BLaER1 treated with 17β-estradiol and CSF1 and Interleukin-3, amounts not matched to agents 10 nM and 100 nM (cell line): ENCODE results near the gene ROBO1.

Experiments
- H3K27ac ChIP-seq, 11 experiments: shearing (Covaris generic); formaldehyde crosslinking; 2 replicates each; pipeline ENCODE4 v1.8.1; 2022
- H3K27me3 ChIP-seq, 11 experiments: shearing (Covaris generic); formaldehyde crosslinking; 2 replicates each; pipeline ENCODE4 v1.8.1; 2022
- H3K36me3 ChIP-seq, 11 experiments: shearing (Covaris generic); formaldehyde crosslinking; 2 replicates each; pipeline ENCODE4 v1.8.1; 2022
- H3K4me1 ChIP-seq, 10 experiments: shearing (Covaris generic); formaldehyde crosslinking; 2 replicates each; pipeline ENCODE4 v1.8.1; 2022
- H3K4me2 ChIP-seq, 11 experiments: shearing (Covaris generic); formaldehyde crosslinking; 2 replicates each; pipeline ENCODE4 v1.8.1; 2022
- H3K4me3 ChIP-seq, 10 experiments: shearing (Covaris generic); formaldehyde crosslinking; 2 replicates each; pipeline ENCODE4 v1.8.1; 2022
- H3K9ac ChIP-seq, 11 experiments: shearing (Covaris generic); formaldehyde crosslinking; 2 replicates each; pipeline ENCODE4 v1.8.1; 2022
- H3K9me3 ChIP-seq, 11 experiments: shearing (Covaris generic); formaldehyde crosslinking; replicated peaks in 1 of 11; 2 replicates each; pipeline ENCODE4 v1.8.1; 2022
- H4K20me1 ChIP-seq, 11 experiments: shearing (Covaris generic); formaldehyde crosslinking; 2 replicates each; pipeline ENCODE4 v1.8.1; 2022
- Cebpa-rat ChIP-seq, 11 experiments: shearing (Covaris generic); IDR thresholded peaks; 2 replicates each; pipeline ENCODE4 v1.8.1; 2022

ROBO1 gene

DNA sequence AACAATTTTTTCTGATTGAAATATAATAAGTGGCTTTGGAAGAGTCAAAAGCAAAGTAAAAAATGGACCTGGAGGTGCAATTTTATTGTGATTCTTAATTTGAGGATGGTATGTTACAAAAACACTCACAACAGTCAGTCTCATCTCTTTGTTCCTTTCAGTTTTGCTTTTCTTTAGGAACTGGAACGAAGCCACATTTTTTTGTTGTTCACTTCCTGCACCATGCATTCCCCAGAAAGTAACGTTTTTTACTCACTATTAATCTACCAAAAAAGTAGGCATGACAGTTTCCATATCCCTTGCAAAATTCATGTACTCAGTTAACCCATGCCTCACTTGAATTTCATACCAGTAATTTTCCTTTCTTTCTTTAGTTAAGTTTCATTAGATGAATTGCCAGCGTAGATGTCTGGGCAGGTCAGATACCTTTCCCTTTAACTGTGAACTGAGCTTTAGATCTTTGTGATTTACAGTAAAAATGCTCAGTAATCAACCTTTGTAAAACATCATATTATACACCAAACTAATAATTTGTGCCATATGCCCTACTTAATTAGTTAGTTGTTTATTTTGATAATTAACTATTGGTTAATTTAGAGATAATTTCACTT, 384.3 kb downstream of the ROBO1 start:
- Histone ChIP-seq H3K27me3 (no peaks in the 10 kb centered on the region), H3K4me3 (no peak overlapping the region), H4K20me1 (no peaks in the 10 kb centered on the region), H3K36me3 (no peaks in the 10 kb centered on the region), H3K4me2 (peak overlapping the region in 5 of 11 experiments; percentile 0 to 31 (median 13); a peak in 5 of 22 replicates), H3K9me3 (no peaks in the 10 kb centered on the region), H3K9ac (no peak overlapping the region), H3K27ac (no peak overlapping the region), H3K4me1 (peaks cover 0 to 8% (median 0%) of the 10 kb centered on the region in 10 experiments; a peak in 1 of 20 replicates)
- no peak for TF ChIP-seq Cebpa-rat (IDR thresholded peaks at IDR 0.05)

DNA sequence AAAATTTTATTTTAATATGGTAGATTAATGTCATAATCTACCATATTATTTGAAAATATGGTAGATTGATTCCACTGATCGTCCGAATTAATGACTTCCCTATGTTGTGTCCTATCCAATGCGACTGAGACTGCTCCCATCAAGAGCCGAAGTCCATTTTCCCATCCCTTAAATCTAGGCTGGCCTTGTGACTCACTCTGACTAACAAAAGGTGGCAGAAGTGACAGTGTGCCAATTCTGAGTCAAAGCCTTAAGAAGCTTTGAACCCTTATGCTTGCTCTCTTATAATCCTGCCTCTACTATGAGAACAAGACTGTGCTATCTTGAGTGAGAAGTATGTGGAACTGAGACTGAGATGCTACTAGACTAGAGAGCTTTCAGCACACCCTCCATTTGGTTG, 387.2 kb downstream of the ROBO1 start:
- no peaks in the 10 kb centered on the region for H3K36me3 ChIP-seq
- TF ChIP-seq Cebpa-rat (IDR thresholded peaks at IDR 0.05), result no peak
- no peaks in the 10 kb centered on the region for H4K20me1 ChIP-seq
- H3K9me3 ChIP-seq, result no peaks in the 10 kb centered on the region
- no peak overlapping the region for H3K4me3 ChIP-seq
- H3K9ac ChIP-seq, result no peak overlapping the region
- no peak overlapping the region for H3K4me2 ChIP-seq
- H3K27me3 ChIP-seq, result no peaks in the 10 kb centered on the region
- peaks cover 0 to 8% (median 0%) of the 10 kb centered on the region in 10 experiments; a peak in 1 of 20 replicates for H3K4me1 ChIP-seq
- no peak overlapping the region for H3K27ac ChIP-seq

DNA sequence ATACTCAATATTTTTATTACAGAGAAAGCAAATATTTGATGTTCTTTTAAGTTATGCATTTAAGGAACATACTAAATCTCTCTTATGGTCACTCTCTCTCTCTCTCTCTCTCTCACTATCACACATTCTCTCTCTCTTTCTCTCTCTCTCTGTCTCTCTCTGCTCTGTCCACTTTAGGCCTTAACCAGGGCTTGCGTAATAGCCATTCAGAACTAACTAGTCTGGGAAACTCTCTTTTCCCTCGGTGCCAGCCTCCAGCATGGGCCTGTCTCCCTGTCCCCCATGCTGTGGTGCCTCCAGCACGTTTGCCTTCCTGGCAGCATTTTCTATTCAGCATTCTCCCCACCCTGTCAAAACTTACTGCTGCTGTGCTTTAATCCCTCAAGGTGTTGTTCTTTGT, 389.7 kb downstream of the ROBO1 start:
- no peaks in the 10 kb centered on the region for H4K20me1 ChIP-seq
- no peak for TF ChIP-seq Cebpa-rat (IDR thresholded peaks at IDR 0.05)
- H3K9ac ChIP-seq, result no peak overlapping the region
- no peaks in the 10 kb centered on the region for H3K36me3 ChIP-seq
- H3K9me3 ChIP-seq, result no peaks in the 10 kb centered on the region
- no peak overlapping the region for H3K4me2 ChIP-seq
- no peaks in the 10 kb centered on the region for H3K27me3 ChIP-seq
- no peak overlapping the region for H3K4me3 ChIP-seq
- peaks cover 0 to 2% (median 0%) of the 10 kb centered on the region in 10 experiments; a peak in 1 of 20 replicates for H3K4me1 ChIP-seq
- H3K27ac ChIP-seq, result no peak overlapping the region

DNA sequence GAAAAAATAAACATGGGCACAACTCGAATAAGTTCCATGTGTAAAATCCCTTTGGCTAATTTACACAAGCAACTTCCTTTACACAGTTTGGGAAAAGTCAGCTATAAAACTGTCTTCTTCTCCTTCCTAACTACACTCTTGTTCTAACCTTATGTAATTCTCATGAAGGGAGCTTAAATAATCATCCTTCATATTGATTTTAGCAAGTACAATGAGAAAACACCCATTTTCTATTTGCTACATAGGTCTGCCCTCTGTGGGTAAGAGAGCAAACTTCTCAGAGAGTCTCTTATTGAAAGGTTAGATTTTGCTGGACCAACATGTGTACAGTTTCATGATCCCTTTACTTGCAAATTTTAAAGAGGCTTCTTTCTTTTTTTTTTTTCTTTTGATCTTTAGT, 398.5 kb downstream of the ROBO1 start:
- Histone ChIP-seq H3K4me3 (no peak overlapping the region), H3K27me3 (no peaks in the 10 kb centered on the region), H3K36me3 (no peaks in the 10 kb centered on the region), H3K9ac (no peak overlapping the region), H3K4me2 (no peak overlapping the region), H3K4me1 (no peaks in the 10 kb centered on the region), H3K9me3 (no peaks in the 10 kb centered on the region), H3K27ac (no peak overlapping the region), H4K20me1 (no peaks in the 10 kb centered on the region)
- no peak for TF ChIP-seq Cebpa-rat (IDR thresholded peaks at IDR 0.05)

DNA sequence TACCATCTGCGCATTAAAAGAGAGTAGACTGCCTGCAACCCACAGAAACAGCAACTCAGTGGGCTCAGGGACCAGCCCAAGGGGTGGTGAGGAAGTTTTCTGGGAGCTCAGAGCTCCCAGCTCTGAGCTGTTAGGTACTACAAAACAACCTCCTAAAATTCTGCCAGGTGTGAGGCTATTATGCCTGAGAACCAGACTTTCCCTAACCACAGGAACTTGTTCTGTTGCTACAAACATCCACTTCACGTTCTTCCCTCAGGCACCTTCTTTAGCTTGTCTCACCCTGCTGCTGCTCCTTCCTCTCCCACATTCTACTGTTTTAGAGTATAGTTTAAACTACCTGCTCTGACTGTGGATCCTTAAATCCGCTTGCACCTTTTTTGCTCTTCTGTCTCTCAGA, 399.4 kb downstream of the ROBO1 start:
- no peaks in the 10 kb centered on the region for H4K20me1 ChIP-seq
- H3K4me3 ChIP-seq, result no peak overlapping the region
- no peak overlapping the region for H3K27ac ChIP-seq
- no peak overlapping the region for H3K4me2 ChIP-seq
- H3K9me3 ChIP-seq, result no peaks in the 10 kb centered on the region
- no peaks in the 10 kb centered on the region for H3K36me3 ChIP-seq
- H3K27me3 ChIP-seq, result no peaks in the 10 kb centered on the region
- no peak overlapping the region for H3K9ac ChIP-seq
- no peaks in the 10 kb centered on the region for H3K4me1 ChIP-seq
- no peak for TF ChIP-seq Cebpa-rat (IDR thresholded peaks at IDR 0.05)

DNA sequence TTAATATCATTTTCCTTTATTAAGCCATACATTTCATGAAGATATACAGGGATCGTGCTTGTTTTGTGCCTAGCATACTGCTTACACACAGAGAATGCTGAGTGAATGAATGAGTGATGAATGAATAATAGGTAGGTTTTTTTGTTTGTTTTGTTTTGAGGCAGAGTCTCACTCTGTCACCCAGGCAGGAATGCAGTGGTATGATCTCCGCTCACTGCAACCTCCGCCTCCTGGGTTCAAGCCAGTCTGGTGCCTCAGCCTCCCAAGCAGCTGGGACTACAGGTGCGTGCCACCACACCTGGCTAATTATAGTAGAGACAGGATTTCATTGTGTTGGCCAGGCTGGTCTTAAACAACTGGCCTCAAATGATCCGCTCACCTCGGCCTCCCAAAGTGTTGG, 400.0 kb downstream of the ROBO1 start:
- Histone ChIP-seq H3K4me3 (no peak overlapping the region), H3K27me3 (no peaks in the 10 kb centered on the region), H3K4me2 (no peak overlapping the region), H3K27ac (no peak overlapping the region), H3K9ac (no peak overlapping the region), H3K4me1 (no peaks in the 10 kb centered on the region), H3K36me3 (no peaks in the 10 kb centered on the region), H3K9me3 (no peaks in the 10 kb centered on the region), H4K20me1 (no peaks in the 10 kb centered on the region)
- no peak for TF ChIP-seq Cebpa-rat (IDR thresholded peaks at IDR 0.05)

DNA sequence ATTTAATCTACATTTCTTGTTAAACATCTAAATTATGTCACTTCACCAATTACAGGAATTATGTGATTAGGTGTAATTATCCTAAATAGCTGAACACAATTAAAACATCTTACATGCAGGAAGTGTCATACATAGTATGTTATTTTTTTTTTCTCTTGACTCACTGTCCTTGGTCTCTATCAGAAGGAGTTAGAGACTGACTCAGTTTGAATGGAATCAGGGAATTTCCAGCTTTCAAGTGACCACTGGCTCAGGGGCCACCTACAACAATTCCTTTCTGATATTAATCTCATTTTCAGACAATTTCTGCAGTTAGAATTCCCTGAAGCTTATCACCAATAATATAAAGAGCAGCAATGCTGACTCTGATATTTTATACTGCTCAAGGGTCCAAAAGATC, 400.7 kb downstream of the ROBO1 start:
- H3K4me2 ChIP-seq, result no peak overlapping the region
- no peak for TF ChIP-seq Cebpa-rat (IDR thresholded peaks at IDR 0.05)
- no peaks in the 10 kb centered on the region for H3K9me3 ChIP-seq
- no peak overlapping the region for H3K27ac ChIP-seq
- no peak overlapping the region for H3K4me3 ChIP-seq
- no peaks in the 10 kb centered on the region for H3K4me1 ChIP-seq
- H3K9ac ChIP-seq, result no peak overlapping the region
- H3K27me3 ChIP-seq, result no peaks in the 10 kb centered on the region
- H3K36me3 ChIP-seq, result no peaks in the 10 kb centered on the region
- no peaks in the 10 kb centered on the region for H4K20me1 ChIP-seq

DNA sequence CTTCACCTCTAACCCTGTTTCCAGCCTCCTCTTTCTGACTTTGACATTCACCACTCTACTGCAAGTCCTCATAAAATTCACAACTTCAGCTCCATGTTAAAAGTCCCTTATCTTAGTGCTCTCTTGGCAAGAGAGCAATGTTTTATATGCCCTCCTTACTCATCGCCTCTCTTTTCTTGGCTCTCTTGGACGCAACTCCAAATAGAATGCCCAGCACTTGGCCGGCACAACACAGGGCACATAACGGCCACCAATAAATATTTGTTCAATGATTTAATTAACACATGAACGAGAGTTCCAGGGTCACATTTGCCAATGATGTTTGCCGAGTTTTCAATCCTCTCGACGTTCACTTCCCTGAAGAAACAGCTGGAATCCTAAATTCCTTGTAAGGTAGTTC, 401.4 kb downstream of the ROBO1 start:
- Histone ChIP-seq H3K36me3 (no peaks in the 10 kb centered on the region), H4K20me1 (no peaks in the 10 kb centered on the region), H3K27me3 (no peaks in the 10 kb centered on the region), H3K4me1 (no peaks in the 10 kb centered on the region), H3K9ac (no peak overlapping the region), H3K9me3 (no peaks in the 10 kb centered on the region), H3K4me2 (no peak overlapping the region), H3K27ac (no peak overlapping the region), H3K4me3 (no peak overlapping the region)
- no peak for TF ChIP-seq Cebpa-rat (IDR thresholded peaks at IDR 0.05)

DNA sequence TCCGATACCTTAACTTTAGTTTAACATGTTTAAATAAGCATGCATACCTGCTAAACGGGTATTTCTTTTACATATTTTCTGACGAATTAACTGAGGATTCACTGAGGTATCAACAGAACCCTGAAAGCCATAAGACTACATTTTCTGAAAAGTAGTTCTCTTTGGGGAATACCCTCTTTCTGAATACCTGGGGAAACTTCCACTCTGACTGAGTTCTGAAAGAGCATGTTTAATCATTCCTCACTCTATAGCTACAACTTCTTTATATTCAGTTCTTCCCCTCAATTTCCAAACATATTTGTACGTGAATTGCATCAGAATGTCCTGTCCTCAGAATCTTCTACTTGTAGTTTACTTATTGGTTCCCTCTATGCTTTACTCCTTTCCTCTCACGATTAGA, 403.0 kb downstream of the ROBO1 start:
- no peak for TF ChIP-seq Cebpa-rat (IDR thresholded peaks at IDR 0.05)
- Histone ChIP-seq H3K36me3 (no peaks in the 10 kb centered on the region), H3K4me2 (no peak overlapping the region), H3K9ac (no peak overlapping the region), H3K4me3 (no peak overlapping the region), H4K20me1 (no peaks in the 10 kb centered on the region), H3K27me3 (no peaks in the 10 kb centered on the region), H3K27ac (no peak overlapping the region), H3K4me1 (no peaks in the 10 kb centered on the region), H3K9me3 (no peaks in the 10 kb centered on the region)

DNA sequence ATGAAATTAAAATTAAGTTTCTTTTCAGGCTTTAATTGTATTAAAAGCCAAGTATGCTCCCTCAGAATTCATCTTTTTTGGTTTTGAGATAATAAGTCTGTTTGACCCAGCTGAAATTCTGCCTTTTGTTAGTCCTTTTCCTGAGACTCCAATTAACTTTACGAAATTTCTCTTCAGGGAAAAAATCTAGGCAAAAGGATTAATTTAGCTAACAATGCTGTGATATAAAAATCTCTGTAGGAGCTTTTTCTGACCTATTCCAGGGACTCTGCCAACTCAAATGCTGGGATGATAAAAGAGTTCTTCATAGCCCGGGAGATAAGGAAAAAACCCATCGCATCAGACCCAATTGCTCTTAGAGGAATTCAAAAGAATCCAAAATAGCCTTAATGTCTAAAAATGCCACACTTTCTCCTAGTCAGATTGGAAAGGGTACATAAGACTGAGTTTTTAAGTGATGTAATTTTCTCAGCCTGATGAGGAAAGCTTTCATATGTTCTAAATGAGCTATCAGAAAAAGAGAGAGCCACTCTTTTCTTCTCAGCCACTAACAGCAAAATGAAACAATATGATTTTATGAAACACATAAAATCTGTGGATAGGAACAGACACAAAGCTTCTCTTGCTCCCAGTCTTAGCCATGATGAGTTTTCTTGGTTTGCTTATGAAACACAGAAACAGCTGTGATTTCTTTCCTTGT, 405.1 kb downstream of the ROBO1 start:
- H3K4me1 ChIP-seq, result no peaks in the 10 kb centered on the region
- no peak overlapping the region for H3K27ac ChIP-seq
- H4K20me1 ChIP-seq, result no peaks in the 10 kb centered on the region
- H3K4me2 ChIP-seq, result no peak overlapping the region
- H3K9me3 ChIP-seq, result no peaks in the 10 kb centered on the region
- H3K36me3 ChIP-seq, result no peaks in the 10 kb centered on the region
- H3K4me3 ChIP-seq, result no peak overlapping the region
- TF ChIP-seq Cebpa-rat (IDR thresholded peaks at IDR 0.05), result no peak
- H3K27me3 ChIP-seq, result no peaks in the 10 kb centered on the region
- no peak overlapping the region for H3K9ac ChIP-seq
